GM19023 (cell line): ENCODE data around the gene LRIG2.
"Not testable (repeated sequence)": the region's sequence is repeated elsewhere in the genome, so short reads cannot be mapped to it uniquely, and the experiment has no call there.

ENCODE experiments used
- ATAC-seq: cut with Tn5 transposase; IDR thresholded peaks from one replicate; pipeline ENCODE4 v1.9.1; 2021; ENCODE audit warnings: mild to moderate bottlenecking, moderate library complexity; ENCODE audit not compliant: unreplicated experiment

LRIG2 gene

DNA sequence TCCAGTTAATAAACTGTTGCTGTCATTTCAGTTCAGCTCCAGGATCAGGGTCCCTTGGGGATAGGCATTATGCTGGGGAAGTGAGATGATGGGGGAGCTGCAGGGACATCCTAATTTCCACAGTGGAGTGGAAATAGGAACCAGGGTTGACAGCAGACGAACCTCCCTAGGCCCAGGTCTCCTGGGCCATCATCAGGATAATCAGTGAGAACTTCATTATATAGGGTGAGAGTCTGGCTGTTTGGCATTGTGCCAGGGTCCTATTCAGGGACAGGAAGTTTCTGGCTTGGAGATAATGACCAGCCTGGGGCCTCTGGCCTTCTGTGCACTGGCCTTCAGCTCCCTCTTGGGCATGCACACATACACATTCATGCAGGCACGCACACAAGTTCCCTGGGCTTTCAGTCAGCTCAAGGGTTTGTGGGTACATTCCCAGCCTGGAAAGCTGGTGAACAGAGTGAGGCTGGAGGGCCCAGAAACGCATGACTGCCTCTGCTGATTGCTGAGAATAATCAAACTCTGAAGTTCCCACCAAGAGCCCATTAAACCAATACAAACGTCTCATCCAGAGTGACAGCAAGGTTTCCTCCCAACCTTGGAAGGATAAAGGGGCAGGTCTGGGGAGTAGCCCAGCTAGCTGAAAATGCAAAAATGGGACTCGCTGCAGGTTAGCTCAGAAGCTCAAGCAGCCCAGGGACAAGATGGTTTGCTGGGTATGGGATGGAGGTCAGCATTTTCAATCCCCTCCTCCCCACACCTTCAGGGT lies 13.9 kb upstream of the LRIG2 start:
- ATAC-seq, result no peak

DNA sequence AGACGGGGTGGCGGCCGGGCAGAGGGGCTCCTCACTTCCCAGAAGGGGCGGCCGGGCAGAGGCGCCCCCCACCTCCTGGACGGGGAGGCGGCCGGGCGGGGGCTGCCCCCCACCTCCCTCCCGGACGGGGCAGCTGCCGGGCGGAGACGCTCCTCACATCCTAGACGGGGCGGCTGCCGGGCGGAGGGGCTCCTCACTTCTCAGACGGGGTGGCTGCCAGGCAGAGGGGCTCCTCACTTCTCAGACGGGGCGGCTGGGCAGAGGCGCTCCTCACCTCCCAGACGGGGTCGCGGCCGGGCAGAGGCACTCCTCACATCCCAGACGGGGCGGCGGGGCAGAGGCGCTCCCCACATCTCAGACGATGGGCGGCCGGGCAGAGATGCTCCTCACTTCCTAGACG lies 9.5 kb upstream of the LRIG2 start:
- not testable (repeated sequence) for ATAC-seq

DNA sequence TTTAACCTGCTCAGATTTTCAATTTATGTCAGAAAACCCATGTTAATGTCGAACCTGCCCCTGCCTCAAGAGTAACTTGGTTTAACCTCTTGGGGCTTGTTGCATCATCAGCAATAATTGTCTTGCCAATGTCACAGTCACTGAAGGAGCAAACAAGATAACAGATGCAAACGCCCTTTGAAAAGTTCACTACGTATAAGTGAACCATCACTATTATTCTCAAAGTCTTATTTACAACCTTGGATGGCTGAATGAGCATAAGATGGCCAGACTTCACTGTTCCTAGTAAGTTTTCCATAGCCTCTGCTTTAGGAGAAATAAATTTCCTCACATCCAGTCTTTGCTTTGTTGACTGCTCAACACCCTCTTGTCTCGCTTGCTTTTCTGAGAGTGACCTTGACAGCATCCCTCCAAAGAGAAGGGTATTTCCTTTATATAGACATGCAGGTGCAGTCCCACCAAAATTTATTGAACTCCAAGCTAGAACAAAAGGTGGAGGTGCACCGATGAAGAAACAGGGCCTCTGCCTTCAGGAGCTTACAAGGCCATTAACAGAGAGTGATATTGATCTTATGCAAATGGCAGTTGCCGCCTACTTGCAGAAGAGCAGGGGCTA lies 749 bp upstream of the LRIG2 start:
- no peak for ATAC-seq

DNA sequence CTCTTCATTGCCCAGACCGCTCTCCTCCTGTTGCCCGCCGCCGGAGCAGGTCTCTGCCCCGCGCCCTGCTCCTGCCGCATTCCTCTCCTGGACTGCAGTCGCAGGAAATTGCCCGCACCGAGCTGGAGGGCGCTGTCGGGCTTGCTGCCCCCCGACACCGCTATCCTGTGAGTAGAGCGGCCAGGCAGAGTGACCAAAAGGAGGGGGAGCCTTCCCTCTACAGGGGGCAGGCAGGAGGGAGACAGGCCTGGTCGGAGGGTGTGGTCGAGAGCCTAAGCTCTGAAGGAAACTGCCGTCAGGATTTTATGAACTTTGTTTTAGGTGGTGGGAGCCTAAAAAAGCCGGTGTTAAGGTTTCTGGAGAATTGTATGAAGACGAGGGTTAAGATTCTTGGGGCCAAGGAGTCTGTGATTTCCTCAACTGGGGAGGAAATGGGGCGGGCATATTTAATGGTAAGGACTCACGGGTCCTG lies 517 bp downstream of the LRIG2 start:
- peak; percentile 21 for ATAC-seq

DNA sequence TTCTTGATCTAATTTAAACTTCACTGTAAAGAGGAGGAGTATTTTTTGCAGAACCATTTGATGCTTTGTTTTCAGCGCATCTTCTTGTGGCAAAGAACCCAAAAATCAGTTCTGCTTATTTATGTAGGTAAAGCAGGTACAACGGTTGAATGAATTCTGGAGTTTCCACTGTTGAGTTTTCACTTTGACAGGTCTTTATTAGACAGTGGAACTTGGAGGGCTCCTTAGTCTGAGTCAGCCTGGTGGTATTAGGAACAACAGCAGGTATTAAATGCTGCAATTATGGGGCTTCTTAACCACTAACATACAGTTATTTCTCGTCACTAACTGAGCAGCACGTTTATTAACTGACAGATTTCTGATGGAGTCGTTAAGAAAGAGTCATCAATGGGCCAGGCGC lies 1.2 kb downstream of the LRIG2 start:
- no peak for ATAC-seq

DNA sequence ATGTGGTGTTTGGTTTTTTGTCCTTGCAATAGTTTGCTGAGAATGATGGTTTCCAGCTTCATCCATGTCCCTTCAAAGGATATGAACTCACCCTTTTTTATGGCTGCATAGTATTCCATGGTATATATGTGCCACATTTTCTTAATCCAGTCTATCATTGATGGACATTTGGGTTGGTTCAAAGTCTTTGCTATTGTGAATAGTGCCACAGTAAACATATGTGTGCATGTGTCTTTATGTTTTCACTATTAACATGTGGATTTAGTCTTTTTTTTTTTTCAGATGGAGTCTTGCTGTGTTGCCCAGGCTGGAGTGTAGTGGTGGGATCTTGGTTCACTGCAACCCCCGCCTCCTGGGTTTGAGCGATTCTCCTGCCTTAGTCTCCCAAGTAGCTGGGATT lies 5.0 kb downstream of the LRIG2 start:
- not testable (repeated sequence) for ATAC-seq

DNA sequence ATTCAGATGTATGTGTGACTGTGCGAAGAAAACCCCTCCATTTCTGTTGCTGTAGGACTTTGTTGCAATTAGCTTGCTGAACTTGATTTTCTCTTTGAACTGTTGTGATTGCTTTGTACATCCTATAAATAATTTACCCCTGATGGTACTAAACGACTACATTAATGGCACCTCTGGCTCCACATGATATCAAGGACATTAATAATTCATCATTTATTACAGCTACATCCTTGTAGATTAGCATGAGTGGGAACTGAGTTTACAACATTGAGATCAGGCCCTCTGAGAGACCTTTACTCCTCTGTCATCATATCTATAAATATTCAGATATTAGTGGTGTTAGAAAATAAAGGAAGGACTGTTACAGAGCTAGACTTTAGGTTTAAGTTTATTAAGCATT lies 13.5 kb downstream of the LRIG2 start:
- ATAC-seq, result no peak

DNA sequence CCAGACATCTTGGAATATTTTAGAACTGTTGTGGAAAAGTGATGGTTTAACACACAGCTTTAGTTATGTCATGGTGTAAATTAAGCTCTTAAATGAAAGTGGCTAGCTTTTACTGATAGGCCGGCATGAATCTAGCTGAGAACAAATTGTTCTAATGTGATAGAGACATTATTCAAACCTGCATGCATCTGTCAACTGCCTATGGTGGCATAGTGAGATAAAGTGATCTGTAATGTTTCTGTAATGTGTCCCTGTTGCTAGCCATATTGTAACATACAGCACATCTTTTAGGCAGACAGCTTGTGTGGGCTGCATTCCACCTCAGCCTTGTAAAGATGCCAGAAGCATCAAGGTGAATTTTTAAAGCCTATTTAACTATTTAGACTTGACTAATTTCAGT lies 16.0 kb downstream of the LRIG2 start:
- no peak for ATAC-seq

DNA sequence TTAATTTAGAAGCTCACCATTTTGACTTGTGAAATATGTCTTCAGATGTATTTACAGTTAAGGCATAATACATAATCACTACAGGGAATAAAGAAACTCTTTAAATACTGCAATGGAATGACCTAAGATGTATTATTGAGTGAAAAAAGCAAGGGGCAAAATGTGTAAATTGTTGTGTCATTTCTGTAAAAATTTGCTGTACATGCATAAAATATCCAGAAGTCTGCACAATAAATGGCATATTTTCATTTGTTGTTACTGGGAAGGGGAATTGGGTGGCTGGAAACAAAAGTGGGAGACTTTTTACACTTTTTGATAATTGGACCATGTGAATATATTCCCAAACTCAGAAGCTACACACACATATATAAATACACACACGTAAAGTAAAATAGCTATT lies 17.1 kb downstream of the LRIG2 start:
- ATAC-seq, result no peak

DNA sequence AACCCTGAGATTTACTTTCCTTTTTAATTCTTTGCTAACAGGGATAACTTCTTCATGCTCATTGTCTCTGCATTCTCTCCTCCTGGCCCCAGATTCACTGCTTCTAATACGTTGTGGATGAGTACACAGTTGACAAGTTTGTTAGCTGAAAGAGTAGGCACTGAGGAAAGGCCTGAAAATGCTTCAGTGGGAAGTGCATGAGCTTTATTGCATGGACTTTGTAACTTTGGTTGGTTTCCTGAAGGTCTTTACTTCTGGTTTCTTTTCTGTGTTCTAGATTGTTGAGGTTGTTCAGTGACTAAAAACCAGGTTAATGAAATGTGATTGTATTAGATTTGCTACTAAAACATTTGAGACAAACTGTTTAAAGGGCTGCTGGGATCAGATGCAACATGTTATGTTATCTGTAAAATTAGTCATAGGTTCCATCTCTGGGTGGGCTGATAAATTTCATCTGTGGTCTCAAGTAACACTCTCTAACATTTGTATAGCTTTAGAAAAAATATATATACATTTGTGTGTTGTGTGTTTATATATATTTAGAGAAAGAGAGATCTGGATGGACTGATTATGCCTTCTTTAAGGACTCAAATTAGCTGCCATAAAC lies 19.1 kb downstream of the LRIG2 start:
- ATAC-seq, result no peak

DNA sequence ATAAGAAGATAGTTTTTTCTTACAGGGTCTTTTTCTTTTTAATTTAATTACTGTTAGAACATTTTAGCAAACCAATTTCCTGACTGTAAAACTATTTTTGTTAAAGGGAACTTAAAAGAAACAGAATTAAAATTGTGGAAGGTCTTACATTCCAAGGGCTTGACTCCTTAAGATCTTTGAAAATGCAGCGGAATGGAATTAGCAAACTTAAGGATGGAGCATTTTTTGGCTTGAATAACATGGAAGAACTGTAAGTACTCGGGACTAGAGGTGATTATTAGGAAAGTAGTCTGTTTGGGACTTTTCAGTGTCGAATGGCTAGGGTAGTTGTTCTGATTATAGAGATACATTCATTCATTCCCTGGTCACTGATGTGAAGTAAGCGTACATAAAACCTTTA lies 21.5 kb downstream of the LRIG2 start:
- no peak for ATAC-seq

DNA sequence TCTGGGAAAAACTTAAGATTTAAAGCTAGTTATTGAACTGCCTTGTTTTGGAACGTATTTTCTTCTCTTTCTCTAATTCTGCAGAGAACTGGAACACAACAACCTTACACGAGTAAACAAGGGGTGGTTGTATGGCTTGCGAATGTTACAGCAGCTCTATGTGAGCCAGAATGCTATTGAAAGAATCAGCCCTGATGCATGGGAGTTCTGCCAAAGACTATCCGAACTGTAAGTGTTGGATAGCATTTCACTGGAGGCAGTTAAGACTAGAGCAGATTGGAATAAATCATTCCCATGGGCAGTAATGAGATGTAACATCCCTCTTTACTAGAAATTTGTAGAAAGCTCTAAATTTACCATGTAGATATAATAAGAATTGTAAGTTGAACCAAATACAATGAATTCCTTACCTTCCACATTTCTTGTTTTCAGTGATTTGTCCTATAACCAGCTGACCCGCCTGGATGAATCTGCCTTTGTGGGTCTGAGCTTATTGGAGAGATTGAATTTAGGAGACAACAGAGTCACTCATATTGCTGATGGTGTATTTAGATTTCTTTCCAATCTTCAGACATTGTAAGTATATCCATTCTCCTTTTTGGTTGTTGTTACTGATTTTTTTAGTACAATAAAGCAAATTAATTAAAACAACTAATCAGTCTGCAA lies 22.9 kb downstream of the LRIG2 start:
- no peak for ATAC-seq

DNA sequence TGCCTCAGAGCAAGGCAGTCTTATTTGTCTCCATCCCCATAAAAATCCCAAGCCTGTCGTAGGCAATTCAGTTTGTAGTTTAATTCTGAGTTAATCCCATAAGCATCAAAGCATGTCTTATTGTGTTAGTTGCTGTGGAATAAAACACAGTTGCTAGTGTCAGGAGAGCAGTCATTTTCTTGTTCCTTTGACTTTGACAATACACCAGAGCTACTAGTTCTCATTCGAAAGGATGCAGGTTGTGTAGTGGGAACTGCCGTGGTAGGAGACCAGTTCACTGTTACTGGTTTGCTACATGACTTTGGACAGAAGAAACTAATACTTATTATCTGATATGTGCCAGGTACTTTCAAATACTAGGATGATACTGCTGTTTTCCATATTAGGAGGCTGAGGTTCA lies 23.5 kb downstream of the LRIG2 start:
- no peak for ATAC-seq

DNA sequence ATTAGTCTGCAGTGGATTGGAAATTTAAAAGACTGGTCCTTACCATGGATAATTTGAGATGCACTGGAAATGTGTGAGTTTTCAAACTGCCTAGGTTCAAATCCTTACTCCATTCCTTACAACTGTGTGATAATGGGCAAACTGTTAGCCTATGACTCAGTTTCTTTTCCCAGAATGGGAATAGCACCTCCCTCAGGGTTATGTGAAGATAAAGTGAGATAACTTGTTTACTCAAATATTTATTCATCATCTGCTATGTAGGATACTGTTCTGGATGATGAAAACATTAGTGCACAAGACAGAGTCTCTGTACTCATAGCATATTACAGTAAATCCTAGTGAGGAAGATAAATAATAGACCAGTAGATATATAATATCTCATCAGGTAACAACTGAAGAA lies 28.6 kb downstream of the LRIG2 start:
- no peak for ATAC-seq

DNA sequence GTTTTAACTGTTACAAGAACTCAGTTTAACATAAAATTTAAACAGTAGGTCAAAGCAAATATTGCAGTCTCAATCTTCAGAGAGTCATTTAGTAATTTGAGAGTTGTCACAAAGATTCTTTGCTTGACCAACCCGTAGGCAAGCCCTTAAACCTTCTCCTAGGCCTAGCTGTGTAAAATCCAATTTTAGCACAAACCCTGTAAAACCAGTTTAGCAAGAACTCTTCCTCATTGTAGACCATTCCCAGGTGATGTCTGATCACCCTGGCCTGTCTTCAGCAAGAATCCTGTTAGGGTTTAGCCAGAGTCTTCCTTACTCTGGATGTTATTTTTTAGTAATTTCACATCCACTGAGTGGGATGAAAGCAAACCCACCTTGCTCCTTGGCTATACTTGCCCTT lies 30.1 kb downstream of the LRIG2 start:
- no peak for ATAC-seq

DNA sequence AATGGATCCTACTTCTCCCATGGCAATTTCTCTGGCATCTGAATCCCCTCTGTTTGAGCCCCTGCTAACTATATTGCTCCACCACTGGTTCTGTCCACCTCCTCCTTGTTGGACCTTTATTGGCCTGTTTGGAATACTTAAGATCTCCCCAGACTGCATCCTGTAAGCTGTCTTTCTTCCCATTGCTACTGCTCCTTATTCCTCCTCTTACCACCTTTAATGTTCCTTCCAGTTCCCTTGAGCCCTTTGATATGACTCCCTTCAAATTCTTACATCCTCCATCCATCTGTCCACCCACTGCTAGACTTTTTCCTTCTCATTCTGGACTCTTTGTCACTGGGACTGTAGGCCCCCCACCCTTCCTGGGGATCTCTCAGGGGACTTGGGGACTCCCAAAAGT lies 31.0 kb downstream of the LRIG2 start:
- ATAC-seq, result no peak

DNA sequence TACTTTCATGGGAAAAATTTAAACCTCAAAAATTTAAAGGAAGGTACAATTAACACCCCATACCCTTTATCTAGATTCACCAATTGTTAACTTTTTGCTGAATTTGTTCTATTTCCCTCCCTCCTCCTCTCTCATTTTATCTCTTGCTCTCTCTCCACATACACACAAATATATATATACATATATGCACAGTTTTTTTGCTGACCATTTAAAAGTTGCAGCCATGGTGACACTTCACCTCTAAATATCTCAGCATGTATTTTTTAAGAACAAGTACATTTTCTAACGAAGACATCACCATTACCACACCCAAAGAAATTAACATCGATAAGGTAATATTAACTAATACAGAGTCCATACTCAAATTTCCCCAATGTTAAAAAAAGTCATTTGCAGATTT lies 33.9 kb downstream of the LRIG2 start:
- no peak for ATAC-seq

DNA sequence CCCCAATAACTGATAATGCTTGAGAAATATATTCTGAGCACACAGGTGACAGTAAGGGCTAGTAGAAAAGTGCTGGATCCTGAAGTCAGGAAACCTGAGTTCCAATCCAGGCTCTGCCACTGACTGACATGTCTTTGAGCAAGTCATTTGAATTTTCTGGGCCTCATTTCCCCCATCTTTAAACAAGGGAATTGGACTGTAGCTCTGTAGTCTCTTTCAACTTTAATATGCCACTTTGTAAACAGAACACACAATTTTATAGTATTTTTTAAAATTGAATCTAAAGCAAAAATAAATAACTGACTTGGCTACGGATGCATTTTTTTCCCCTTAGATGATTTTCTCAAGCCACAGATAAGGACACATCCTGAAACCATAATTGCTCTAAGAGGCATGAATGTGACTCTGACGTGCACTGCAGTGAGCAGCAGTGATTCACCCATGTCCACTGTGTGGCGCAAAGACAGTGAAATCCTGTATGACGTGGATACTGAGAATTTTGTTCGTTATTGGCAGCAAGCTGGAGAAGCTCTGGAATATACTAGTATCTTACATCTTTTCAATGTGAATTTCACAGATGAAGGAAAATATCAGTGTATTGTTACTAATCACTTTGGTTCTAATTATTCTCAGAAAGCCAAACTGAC lies 37.0 kb downstream of the LRIG2 start:
- no peak for ATAC-seq

DNA sequence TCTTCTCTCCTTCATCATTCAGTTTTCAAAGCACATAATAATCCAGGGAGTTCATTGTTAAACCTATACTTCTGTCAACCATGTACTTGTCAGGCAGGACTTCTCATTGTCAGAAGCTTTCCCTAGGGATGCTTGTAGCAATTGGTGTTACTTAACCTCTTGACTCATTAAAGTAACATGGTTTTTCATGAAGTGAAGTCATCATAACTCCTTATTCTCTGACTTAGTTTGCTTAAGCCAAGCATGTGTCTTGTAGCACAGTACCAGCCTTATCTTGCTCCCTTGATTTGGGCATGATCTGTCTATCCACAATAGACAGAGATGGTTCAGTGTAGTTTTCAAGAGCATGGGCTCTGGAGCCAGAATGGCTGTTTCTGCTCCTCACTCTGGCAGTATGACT lies 45.3 kb downstream of the LRIG2 start:
- ATAC-seq, result no peak

DNA sequence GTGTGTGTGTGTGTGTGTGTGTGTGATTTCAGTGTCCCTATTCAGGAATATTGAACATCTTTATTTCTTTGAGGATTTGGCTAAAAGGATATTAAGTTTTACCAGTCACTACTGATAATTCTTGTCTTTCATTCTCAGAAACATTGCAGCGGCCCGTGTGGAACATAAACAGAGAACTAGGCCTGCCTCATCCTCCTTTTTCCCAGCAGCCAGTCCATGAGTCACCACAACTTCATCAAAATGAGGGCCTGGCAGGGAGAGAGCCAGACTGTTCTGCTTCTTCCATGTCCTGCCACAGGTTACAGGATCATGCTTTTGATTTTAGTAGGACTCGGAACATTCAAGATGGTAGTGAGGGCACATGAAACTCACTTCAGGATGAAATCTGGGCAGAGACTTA lies 50.7 kb downstream of the LRIG2 start:
- ATAC-seq, result no peak

DNA sequence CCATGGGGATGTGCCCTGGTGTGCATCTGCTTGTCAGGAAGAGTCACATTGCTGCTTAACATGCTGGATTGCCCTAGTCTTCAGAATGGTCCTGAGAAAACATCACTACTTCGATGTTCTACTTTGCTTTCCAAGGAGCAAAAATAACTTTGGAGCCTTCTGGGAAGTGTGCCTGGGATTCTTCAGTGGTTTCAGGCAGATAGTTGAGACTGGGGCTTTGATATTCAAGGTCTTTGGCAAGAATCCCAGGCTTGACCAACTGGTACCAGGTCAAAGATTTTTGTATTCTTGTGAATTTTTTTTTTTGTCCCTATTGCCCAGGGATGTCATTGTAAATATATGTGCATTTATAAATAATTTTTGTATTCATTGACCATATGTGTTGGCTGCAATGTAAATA lies 51.4 kb downstream of the LRIG2 start:
- no peak for ATAC-seq
